Activated CD8-positive, alpha-beta T cell treated with anti-CD3 and anti-CD28 coated beads, Interleukin-2, amount 10 ng/mL, durations not matched to agents 7 days and 5 days (primary cell): ENCODE measurements around the gene USH1G. TPM values are rescaled to one million over a fixed set of nuclear protein-coding genes. Genes with fewer than 3 reads are reported as not detected.

Experiments used
- ATAC-seq: fragments of 150-1000 bp; cut with Tn5 transposase; one replicate; pipeline ENCODE4 v1.10.0; 2021; ENCODE audit warnings: moderate library complexity
- CTCF ChIA-PET: fragments of 350-600 bp; sonication (Branson Sonifier 250); formaldehyde crosslinking; loops from one replicate; lab custom pipeline; 2021; ENCODE audit warnings: antibody characterized with exemption; lab: Charles Lee
- POLR2A ChIA-PET: fragments of 350-600 bp; sonication (Branson Sonifier 250); formaldehyde crosslinking; loops from one replicate; lab custom pipeline; 2021; ENCODE audit warnings: antibody characterized with exemption; lab: Charles Lee
- DNase-seq: peaks from one replicate; pipeline ENCODE4 v3.0.0-alpha.2; 2020
- H3K27ac Mint-ChIP-seq: one replicate; pipeline ENCODE4 v1.8.0; 2021; ENCODE audit warnings: mild to moderate bottlenecking, mixed read lengths
- H3K27me3 Mint-ChIP-seq: one replicate; pipeline ENCODE4 v1.8.0; 2021; ENCODE audit warnings: low read depth, mixed read lengths
- H3K36me3 Mint-ChIP-seq: one replicate; pipeline ENCODE4 v1.8.0; 2021; ENCODE audit warnings: low read depth, mixed read lengths
- H3K4me1 Mint-ChIP-seq: one replicate; pipeline ENCODE4 v1.8.0; 2021; ENCODE audit warnings: low read depth, mixed read lengths
- H3K4me3 Mint-ChIP-seq: one replicate; pipeline ENCODE4 v1.8.0; 2021; ENCODE audit warnings: mild to moderate bottlenecking, mixed read lengths
- H3K9me3 Mint-ChIP-seq: one replicate; pipeline ENCODE4 v1.8.0; 2022; ENCODE audit warnings: mixed read lengths; ENCODE audit not compliant: insufficient read depth
- total RNA-seq, 2 experiments: library from RNA; stranded (reverse); gene quantifications; one replicate each; pipeline ENCODE4 v1.2.3, GENCODE V29; 2021

The USH1G gene
- total RNA-seq, 2 experiments from 2014 or later = not detected

- H3K4me3 Mint-ChIP-seq = no peak overlapping the region
- no peaks in the 10 kb centered on the region for H3K9me3 Mint-ChIP-seq
- no peaks in the 10 kb centered on the region for H3K36me3 Mint-ChIP-seq
- H3K27me3 Mint-ChIP-seq = no peaks in the 10 kb centered on the region
- POLR2A ChIA-PET = no interaction called here
- ATAC-seq (no peak), DNase-seq (no peak)
- no peaks in the 10 kb centered on the region for H3K4me1 Mint-ChIP-seq
- CTCF ChIA-PET = interaction anchor here (4.9 kb wide), 1 partner anchor 9 kb away, joined by 31 read pairs; no protein-coding TSS in a partner anchor
- no peak overlapping the region for H3K27ac Mint-ChIP-seq
Measured at GRCh38 chr17:74952431-74953133, 29.5 kb upstream of the USH1G start.

- Mint-ChIP-seq H3K4me1 (no peaks in the 10 kb centered on the region), H3K36me3 (no peaks in the 10 kb centered on the region), H3K27ac (no peak overlapping the region), H3K4me3 (no peak overlapping the region), H3K9me3 (no peaks in the 10 kb centered on the region), H3K27me3 (no peaks in the 10 kb centered on the region)
- ChIA-PET POLR2A (no interaction called here), CTCF (interaction anchor here (0.6 to 4.9 kb wide), 2 partner anchors 9 to 250 kb away, joined by 3 to 31 read pairs; no protein-coding TSS in a partner anchor)
- ATAC-seq (no peak), DNase-seq (no peak)
Measured at GRCh38 chr17:74951680-74952421, 28.8 kb upstream of the USH1G start.

GRCh38 chr17:74951065-74951464 is 28.0 kb upstream of the USH1G start:
- Mint-ChIP-seq H3K4me3 (no peak overlapping the region), H3K36me3 (no peaks in the 10 kb centered on the region), H3K27ac (no peak overlapping the region), H3K9me3 (no peaks in the 10 kb centered on the region), H3K4me1 (no peaks in the 10 kb centered on the region), H3K27me3 (no peaks in the 10 kb centered on the region)
- no peak for DNase-seq
- ATAC-seq = no peak
- CTCF ChIA-PET = interaction anchor here (4.9 kb wide), 1 partner anchor 10 kb away, joined by 31 read pairs; no protein-coding TSS in a partner anchor
- POLR2A ChIA-PET = no interaction called here

DNA sequence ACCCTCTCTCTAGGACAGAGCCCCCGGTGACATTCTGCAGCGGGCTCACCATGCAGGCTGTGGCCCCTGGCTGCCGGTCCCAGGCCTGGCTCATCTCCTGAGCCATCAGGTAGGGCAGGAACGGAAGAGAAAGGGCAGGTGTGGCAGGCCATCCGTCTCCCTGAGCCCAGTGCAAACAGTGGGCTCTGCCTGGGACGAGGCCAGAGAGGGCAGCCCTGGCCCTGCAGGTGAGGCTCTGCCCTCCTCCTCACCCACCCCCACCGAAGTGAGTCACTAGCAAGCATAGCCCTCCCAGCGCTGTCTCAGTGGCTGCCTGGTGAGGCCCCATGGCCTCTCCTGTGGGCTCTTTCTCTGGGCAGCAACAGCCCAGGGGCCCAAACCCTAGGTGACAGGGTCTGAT is 27.2 kb upstream of the USH1G start:
- Mint-ChIP-seq H3K27ac (no peak overlapping the region), H3K4me3 (no peak overlapping the region), H3K36me3 (no peaks in the 10 kb centered on the region), H3K9me3 (no peaks in the 10 kb centered on the region), H3K27me3 (peaks cover under 1% of the 10 kb centered on the region), H3K4me1 (no peaks in the 10 kb centered on the region)
- ChIA-PET CTCF (interaction anchor here (4.9 kb wide), 1 partner anchor 11 kb away, joined by 31 read pairs; no protein-coding TSS in a partner anchor), POLR2A (no interaction called here)
- DNase-seq = no peak
- peak; percentile 20 for ATAC-seq

DNA sequence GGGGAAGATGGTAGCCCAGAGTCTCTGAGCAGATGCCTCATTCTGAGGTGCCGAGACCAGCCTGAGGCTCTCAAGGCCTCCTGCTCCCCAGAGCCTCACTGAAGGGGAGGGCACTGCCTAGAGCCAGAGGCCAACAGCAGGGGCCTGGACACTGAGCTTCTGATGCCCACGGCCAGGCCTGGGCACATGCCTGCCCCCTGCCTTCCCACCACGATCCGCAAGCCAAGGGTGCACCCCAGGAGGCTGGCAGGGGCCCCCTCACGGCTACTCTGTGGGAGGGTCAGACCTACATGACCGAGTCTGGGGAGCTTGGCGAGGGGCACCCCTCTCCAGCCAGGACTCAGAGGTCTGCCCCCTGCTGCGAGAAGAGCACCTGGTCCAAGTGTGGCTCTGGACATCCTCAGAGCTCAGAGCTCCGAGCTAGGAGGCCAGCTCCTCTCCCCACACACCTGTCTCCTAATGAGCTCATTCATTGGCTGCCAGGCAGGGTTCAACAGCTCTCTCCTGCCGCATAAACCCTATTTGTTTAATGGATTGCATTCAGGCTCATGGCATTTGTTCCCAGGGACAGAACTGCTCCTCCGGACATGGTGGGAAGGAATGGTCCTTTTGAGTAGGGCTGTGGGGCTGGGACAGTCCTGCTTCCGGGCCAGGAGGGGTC is 26.5 kb upstream of the USH1G start:
- H3K9me3 Mint-ChIP-seq = no peaks in the 10 kb centered on the region
- peak; percentile 8 for ATAC-seq
- H3K4me3 Mint-ChIP-seq = no peak overlapping the region
- H3K27me3 Mint-ChIP-seq = peaks cover 3% of the 10 kb centered on the region
- DNase-seq = no peak
- H3K36me3 Mint-ChIP-seq = no peaks in the 10 kb centered on the region
- ChIA-PET CTCF (interaction anchor here (4.9 kb wide), 1 partner anchor 12 kb away, joined by 31 read pairs; no protein-coding TSS in a partner anchor), POLR2A (no interaction called here)
- no peak overlapping the region for H3K27ac Mint-ChIP-seq
- no peaks in the 10 kb centered on the region for H3K4me1 Mint-ChIP-seq

DNA sequence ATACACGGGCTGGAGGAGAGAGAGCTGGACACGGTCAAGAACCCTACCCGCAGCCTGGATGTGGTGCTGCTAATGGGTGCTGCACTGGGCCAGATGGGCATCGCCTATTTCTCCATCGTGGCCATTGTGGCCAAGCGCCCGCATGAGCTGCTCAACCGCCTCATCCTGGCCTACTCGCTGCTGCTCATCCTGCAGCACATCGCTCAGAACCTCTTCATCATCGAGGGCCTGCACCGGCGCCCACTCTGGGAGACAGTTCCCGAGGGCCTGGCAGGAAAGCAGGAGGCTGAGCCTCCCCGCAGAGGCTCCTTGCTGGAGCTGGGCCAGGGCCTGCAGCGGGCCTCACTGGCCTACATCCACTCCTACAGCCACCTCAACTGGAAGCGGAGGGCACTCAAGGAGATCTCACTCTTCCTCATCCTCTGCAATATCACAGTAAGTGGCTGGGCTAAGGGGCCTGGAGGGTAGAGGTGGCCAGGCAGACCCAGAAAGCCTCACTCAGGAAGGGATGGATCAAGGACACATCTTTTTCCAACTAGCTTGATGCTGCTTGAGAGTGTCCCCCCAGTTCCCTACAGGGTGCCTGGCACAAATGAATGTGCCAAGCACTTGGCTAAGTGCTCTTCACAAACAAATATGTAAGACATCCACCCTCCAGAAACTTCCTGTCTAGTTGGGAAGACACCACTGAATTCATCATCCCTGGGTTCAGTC is 24.1 kb upstream of the USH1G start:
- CTCF ChIA-PET = interaction anchor here (0.6 to 2.6 kb wide), 4 partner anchors 9 to 22 kb away, joined by 3 to 9 read pairs (median 6); no protein-coding TSS in a partner anchor
- POLR2A ChIA-PET = no interaction called here
- no peak overlapping the region for H3K27ac Mint-ChIP-seq

GRCh38 chr17:74946641-74947040 is 23.6 kb upstream of the USH1G start:
- Mint-ChIP-seq H3K4me3 (no peak overlapping the region), H3K27ac (no peak overlapping the region), H3K27me3 (peaks cover 10% of the 10 kb centered on the region), H3K4me1 (no peaks in the 10 kb centered on the region), H3K36me3 (no peaks in the 10 kb centered on the region), H3K9me3 (no peaks in the 10 kb centered on the region)
- ChIA-PET CTCF (interaction anchor here (0.6 to 2.6 kb wide), 3 partner anchors 10 to 22 kb away, joined by 3 to 9 read pairs (median 8); no protein-coding TSS in a partner anchor), POLR2A (no interaction called here)
- no peak for DNase-seq
- ATAC-seq = no peak

More for the DNA sequence above, 24.1 kb upstream of the USH1G start:
- Mint-ChIP-seq H3K36me3 (no peaks in the 10 kb centered on the region), H3K4me1 (no peaks in the 10 kb centered on the region), H3K9me3 (no peaks in the 10 kb centered on the region), H3K27me3 (peaks cover 7% of the 10 kb centered on the region), H3K4me3 (no peak overlapping the region)
- DNase-seq (no peak), ATAC-seq (no peak)

DNA sequence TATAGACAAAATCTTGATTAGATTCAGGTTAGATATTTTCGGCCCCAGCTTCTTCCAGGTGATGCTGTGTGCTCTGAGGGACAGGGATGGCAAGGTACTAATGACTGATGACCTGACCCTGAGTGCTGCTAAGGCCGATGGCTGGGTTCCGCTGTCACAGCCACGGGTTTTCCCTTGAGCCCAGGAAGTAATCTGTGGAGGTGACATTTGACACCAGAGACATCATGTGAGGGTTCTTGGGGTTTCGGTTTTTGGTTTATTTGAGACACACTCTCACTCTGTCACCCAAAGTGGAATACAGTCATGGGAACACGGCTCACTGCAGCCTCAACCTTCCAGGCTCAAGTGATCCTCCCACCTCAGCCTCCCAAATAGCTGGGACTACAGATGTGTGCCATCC is 22.5 kb upstream of the USH1G start:
- H3K4me1 Mint-ChIP-seq = no peaks in the 10 kb centered on the region
- CTCF ChIA-PET = interaction anchor here (0.8 to 2.6 kb wide), 4 partner anchors 11 to 288 kb away, joined by 3 to 9 read pairs (median 6); no protein-coding TSS in a partner anchor
- H3K27me3 Mint-ChIP-seq = peaks cover 12% of the 10 kb centered on the region

DNA sequence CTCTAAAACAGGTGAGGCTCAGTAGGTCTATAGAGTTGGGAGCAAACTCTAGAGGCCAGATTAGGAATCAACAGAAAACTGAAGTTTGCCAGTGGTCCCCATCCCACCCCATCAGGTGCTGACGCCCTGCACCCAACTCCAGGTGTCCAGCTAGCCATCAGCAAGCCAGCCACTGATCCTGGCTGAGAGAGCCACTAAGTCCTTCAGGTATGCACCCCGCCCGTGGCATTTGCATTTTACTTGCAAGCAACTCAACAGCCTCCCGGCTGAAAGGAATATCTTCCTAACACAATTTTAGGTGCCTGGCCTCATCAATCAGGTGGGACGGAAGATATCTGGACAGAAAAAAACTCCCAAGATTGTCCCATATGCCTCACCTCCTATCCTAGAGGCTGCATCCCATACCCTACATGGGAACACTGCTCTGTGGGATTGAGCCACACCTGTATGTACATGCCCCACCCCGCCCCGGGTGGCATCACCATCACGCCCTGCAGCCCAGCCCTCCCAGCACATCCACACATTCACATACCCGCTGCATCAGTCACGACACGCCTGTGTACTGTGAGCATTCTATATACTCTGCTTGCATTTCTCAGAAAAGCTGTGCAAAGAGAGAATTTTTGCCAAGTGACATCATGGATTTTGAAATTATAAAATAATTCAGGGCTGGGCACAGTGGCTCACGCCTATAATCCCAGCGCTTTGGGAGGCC is 20.9 kb upstream of the USH1G start:
- ATAC-seq = no peak
- H3K36me3 Mint-ChIP-seq = no peaks in the 10 kb centered on the region
- peaks cover 18% of the 10 kb centered on the region for H3K27me3 Mint-ChIP-seq
- CTCF ChIA-PET = interaction anchor here (1.1 to 2.2 kb wide), 2 partner anchors 17 to 79 kb away, joined by 3 to 8 read pairs; no protein-coding TSS in a partner anchor
- H3K4me3 Mint-ChIP-seq = no peak overlapping the region
- no peak for DNase-seq
- H3K9me3 Mint-ChIP-seq = no peaks in the 10 kb centered on the region
- H3K4me1 Mint-ChIP-seq = no peaks in the 10 kb centered on the region
- POLR2A ChIA-PET = interaction anchor here (0.5 kb wide), 1 partner anchor 143 kb away, joined by 4 read pairs; no protein-coding TSS in a partner anchor
- H3K27ac Mint-ChIP-seq = no peak overlapping the region

More for the DNA sequence above, 22.5 kb upstream of the USH1G start:
- H3K9me3 Mint-ChIP-seq = no peaks in the 10 kb centered on the region
- no peak overlapping the region for H3K4me3 Mint-ChIP-seq
- POLR2A ChIA-PET = no interaction called here
- no peaks in the 10 kb centered on the region for H3K36me3 Mint-ChIP-seq
- no peak for DNase-seq
- no peak for ATAC-seq
- H3K27ac Mint-ChIP-seq = no peak overlapping the region

- CTCF ChIA-PET = no interaction called here
- ATAC-seq = no peak
- no peak for DNase-seq
- no peaks in the 10 kb centered on the region for H3K9me3 Mint-ChIP-seq
- H3K36me3 Mint-ChIP-seq = no peaks in the 10 kb centered on the region
- no peaks in the 10 kb centered on the region for H3K4me1 Mint-ChIP-seq
- H3K27ac Mint-ChIP-seq = no peak overlapping the region
- H3K27me3 Mint-ChIP-seq = peaks cover 42% of the 10 kb centered on the region
- POLR2A ChIA-PET = no interaction called here
- H3K4me3 Mint-ChIP-seq = no peak overlapping the region
Measured at GRCh38 chr17:74941128-74941725, 18.2 kb upstream of the USH1G start.
